Right lobe of liver (tissue), 6 donors: ENCODE measurements around the gene EPS15. TPM values are rescaled to one million over a fixed set of nuclear protein-coding genes. Genes with fewer than 3 reads are reported as not detected.
"Not testable (repeated sequence)": the region's sequence is repeated elsewhere in the genome, so short reads cannot be mapped to it uniquely, and the experiment has no call there.

Experiments
- ATAC-seq, 4 donors: fragments of 200-7000 bp; cut with Tn5 transposase; one replicate each; pipeline ENCODE4 v1.9.1; 2020; ENCODE audit warnings: mild to moderate bottlenecking in 4 of 4, moderate library complexity in 4 of 4
- DNase-seq, 3 donors: peaks; one replicate each; pipeline ENCODE4 v3.0.0-alpha.2; 2020
- H3K27ac ChIP-seq, 3 donors: fragments of 200-600 bp; one replicate each; pipeline ENCODE4 v1.8.0; 2022
- H3K27me3 ChIP-seq, 2 donors: fragments of 200-600 bp; one replicate each; pipeline ENCODE4 v1.8.0; 2022
- H3K36me3 ChIP-seq, 4 donors: fragments of 200-600 bp; sonication (generic) in 1 of 4; one replicate each; pipeline versions ENCODE4 v1.5.1 to v1.8.0; 2017 to 2022; ENCODE audit warnings: control low read depth in 1 of 4
- H3K4me1 ChIP-seq, 4 donors: fragments of 200-600 bp; sonication (generic) in 1 of 4; one replicate each; pipeline versions ENCODE4 v1.5.1 to v1.8.0; 2017 to 2022; ENCODE audit warnings: control low read depth in 1 of 4
- H3K4me3 ChIP-seq, 3 donors: fragments of 200-600 bp; one replicate each; pipeline ENCODE4 v1.8.0; 2022
- H3K9me3 ChIP-seq, 4 donors: fragments of 200-600 bp; sonication (generic) in 1 of 4; one replicate each; pipeline versions ENCODE4 v1.5.1 to v1.8.0; 2017 to 2022; ENCODE audit warnings: control low read depth in 1 of 4
- CTCF ChIP-seq, 4 donors: fragments of 200-600 bp in 3 of 4; fragments of 450-650 bp in 1 of 4; IDR thresholded peaks; one replicate each; pipeline versions ENCODE4 v1.5.1 to v1.8.0; 2016 to 2022; ENCODE audit warnings: antibody characterized with exemption in 4 of 4, mild to moderate bottlenecking in 2 of 4
- POLR2A ChIP-seq: fragments of 450-650 bp; IDR thresholded peaks from one replicate; pipeline ENCODE4 v1.6.1; 2017; ENCODE audit warnings: antibody characterized with exemption, mild to moderate bottlenecking
- WGBS: methylation state at CpG from one replicate; pipeline ENCODE4 v1.1.6; 2018; ENCODE audit warnings: low coverage, low lambda C conversion rate; ENCODE audit not compliant: insufficient coverage; ENCODE audit errors: missing lambda C conversion rate; 5-methylcytosine and 5-hydroxymethylcytosine counted together
- intact Hi-C, 2 donors: fragments of 100-400 bp; cut with DNase I; formaldehyde crosslinking; loops; one replicate each; pipeline versions ENCODE4 v1.11.2 to v1.14.1; 2022
- total RNA-seq, 6 experiments: library from RNA; depleted of rRNA in 2 of 6; stranded (reverse); fragments of >200 nt in 2 of 6; fragmentation: NEBNext Ultra II Directional in 3 of 6; extraction: Animal tissue kit (Norgen Biotek cat#: 25700) in 3 of 6; gene quantifications; one replicate each; pipeline versions ENCODE4 v1.1.0 to v1.2.4, GENCODE V29; 2016 to 2023
- donor health status: DM: no; HTN: yes; CAD: no.
- donor health status: DM: no; HTN: no; CAD: no.
- donor health status: DM: no; HTN: no; CAD: no.
- donor health status: DM: no; HTN: yes; CAD: no.
- donor health status: DM: no; HTN: yes; CAD: no.

EPS15 gene
- total RNA-seq, 6 experiments from 2014 or later = 23.2 to 30.9 (median 28.6) TPM

DNA sequence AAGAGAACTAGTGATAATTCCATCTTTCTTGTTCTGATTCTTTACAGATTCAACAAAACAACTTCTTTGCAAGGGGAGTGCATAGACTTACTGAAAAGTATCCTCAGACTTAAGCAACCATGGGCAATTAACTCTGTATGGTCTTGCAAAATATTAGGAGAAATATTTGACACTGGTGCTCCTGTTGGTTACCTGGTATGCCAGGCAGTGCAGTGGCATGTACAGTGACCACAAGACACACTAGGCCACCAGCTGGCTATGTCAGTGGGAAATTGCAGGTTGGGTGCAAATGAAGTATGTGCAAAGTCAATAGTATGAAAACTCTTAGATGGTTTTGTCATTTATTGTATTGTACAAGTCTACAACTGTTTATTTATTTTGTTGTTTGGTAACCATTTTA is 34.5 kb downstream of the EPS15 start:
- no peak overlapping the region for H3K4me3 ChIP-seq
- H3K27ac ChIP-seq = no peak overlapping the region
- DNase-seq = no peak
- H3K4me1 ChIP-seq = peaks cover 0 to 4% (median 0%) of the 10 kb centered on the region in 4 donors
- H3K36me3 ChIP-seq = no peaks in the 10 kb centered on the region
- H3K9me3 ChIP-seq = no peaks in the 10 kb centered on the region
- H3K27me3 ChIP-seq = no peaks in the 10 kb centered on the region
- intact Hi-C loops = no loop called here
- ATAC-seq = no peak
- no peak for TF ChIP-seq CTCF (IDR thresholded peaks at IDR 0.05)
- TF ChIP-seq POLR2A = no peak

GRCh38 chr1:51482881-51483280 is 36.2 kb downstream of the EPS15 start:
- DNase-seq (no peak), ATAC-seq (no peak)
- H3K27ac ChIP-seq = no peak overlapping the region
- 62% methylated on average over 4 of the region's 4 CpGs for WGBS
- H3K27me3 ChIP-seq = no peaks in the 10 kb centered on the region
- no peak for TF ChIP-seq CTCF (IDR thresholded peaks at IDR 0.05)
- no peak for TF ChIP-seq POLR2A
- H3K4me3 ChIP-seq = no peak overlapping the region
- H3K4me1 ChIP-seq = peaks cover 0 to 4% (median 0%) of the 10 kb centered on the region in 4 donors
- no peaks in the 10 kb centered on the region for H3K9me3 ChIP-seq
- intact Hi-C loops = no loop called here
- H3K36me3 ChIP-seq = no peaks in the 10 kb centered on the region

DNA sequence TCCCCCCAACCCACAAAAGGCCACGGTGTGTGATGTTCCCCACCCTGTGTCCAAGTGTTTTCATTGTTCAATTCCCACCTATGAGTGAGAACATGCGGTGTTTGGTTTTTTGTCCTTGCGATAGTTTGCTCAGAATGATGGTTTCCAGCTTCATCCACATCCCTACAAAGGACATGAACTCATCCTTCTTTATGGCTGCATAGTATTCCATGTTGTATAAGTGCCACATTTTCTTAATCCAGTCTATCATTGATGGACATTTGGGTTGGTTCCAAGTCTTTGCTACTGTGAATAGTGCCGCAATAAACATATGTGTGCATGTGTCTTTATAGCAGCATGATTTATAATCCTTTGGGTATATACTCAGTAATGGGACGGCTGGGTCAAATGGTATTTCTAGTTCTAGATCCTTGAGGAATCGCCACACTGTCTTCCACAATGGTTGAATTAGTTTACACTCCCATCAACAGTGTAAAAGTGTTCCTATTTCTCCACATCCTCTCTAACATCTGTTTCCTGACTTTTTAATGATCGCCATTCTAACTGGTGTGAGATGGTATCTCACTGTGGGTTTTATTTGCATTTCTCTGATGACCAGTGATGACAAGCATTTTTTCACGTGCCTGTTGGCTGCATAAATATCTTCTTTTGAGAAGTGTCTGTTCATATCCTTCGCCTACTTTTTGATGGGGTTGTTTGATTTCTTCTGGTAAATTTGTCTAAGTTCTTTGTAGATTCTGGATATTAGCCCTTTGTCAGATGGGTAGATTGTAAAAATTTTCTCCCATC is 44.0 kb downstream of the EPS15 start:
- DNase-seq, H3K27me3 ChIP-seq, H3K27ac ChIP-seq, H3K4me3 ChIP-seq, H3K9me3 ChIP-seq, H3K36me3 ChIP-seq, ATAC-seq, H3K4me1 ChIP-seq, intact Hi-C loops: not testable (repeated sequence)
- 87% methylated on average over 8 of the region's 9 CpGs for WGBS

- no peaks in the 10 kb centered on the region for H3K4me1 ChIP-seq
- no peaks in the 10 kb centered on the region for H3K27me3 ChIP-seq
- no peaks in the 10 kb centered on the region for H3K9me3 ChIP-seq
- intact Hi-C loops = no loop called here
- H3K36me3 ChIP-seq = peaks cover 0 to 11% (median 0%) of the 10 kb centered on the region in 4 donors
- no peak for TF ChIP-seq POLR2A
- TF ChIP-seq CTCF (IDR thresholded peaks at IDR 0.05) = no peak
- DNase-seq = no peak
- ATAC-seq = peak in 2 of 4 donors; percentile 11 to 55
- no peak overlapping the region for H3K27ac ChIP-seq
- no peak overlapping the region for H3K4me3 ChIP-seq
These were observed 45.5 kb downstream of the EPS15 start for GRCh38 chr1:51473331-51474115.

GRCh38 chr1:51472359-51472758 is 46.7 kb downstream of the EPS15 start:
- 51% methylated on average over 2 of the region's 2 CpGs for WGBS
- TF ChIP-seq CTCF (IDR thresholded peaks at IDR 0.05) (no peak), POLR2A (no peak)
- H3K27ac ChIP-seq = no peak overlapping the region

More at GRCh38 chr1:51472359-51472758, 46.7 kb downstream of the EPS15 start:
- Histone ChIP-seq H3K36me3 (peaks cover 0 to 11% (median 0%) of the 10 kb centered on the region in 4 donors), H3K9me3 (no peaks in the 10 kb centered on the region), H3K4me3 (no peak overlapping the region), H3K27me3 (no peaks in the 10 kb centered on the region), H3K4me1 (no peaks in the 10 kb centered on the region)
- DNase-seq = no peak
- intact Hi-C loops = no loop called here
- ATAC-seq = peak in 2 of 4 donors; percentile 41 to 44
